CD4-positive, CD25-positive, alpha-beta regulatory T cell (primary cell): ENCODE measurements around the gene POLR2E. TPM values are rescaled to one million over a fixed set of nuclear protein-coding genes. Genes with fewer than 3 reads are reported as not detected.
A peak's percentile ranks its signal among the peaks of the same experiment; 100 is the strongest.

Source experiments
- ATAC-seq, 2 donors: fragments of 150-1000 bp; cut with Tn5 transposase; one replicate each; pipeline ENCODE4 v1.10.0; 2021; ENCODE audit warnings: low read depth in 2 of 2, moderate number of reproducible peaks in 2 of 2, moderate library complexity in 1 of 2
- DNase-seq, 3 donors: peaks; one replicate each; pipeline versions ENCODE4 v3.0.0 to v3.0.0-alpha.2; 2012 to 2022; ENCODE audit warnings: mixed read lengths in 1 of 3
- H3K27ac ChIP-seq: one replicate; pipeline ENCODE4 v1.7.0; 2013; ENCODE audit warnings: mild to moderate bottlenecking, low read length; ENCODE audit not compliant: insufficient read depth, poor library complexity, severe bottlenecking
- H3K27me3 ChIP-seq: one replicate; pipeline ENCODE4 v1.7.0; 2013; ENCODE audit warnings: low read length; ENCODE audit not compliant: control insufficient read depth, insufficient read depth
- H3K36me3 ChIP-seq: one replicate; pipeline ENCODE4 v1.7.0; 2013; ENCODE audit warnings: mild to moderate bottlenecking, low read length, moderate library complexity; ENCODE audit not compliant: control insufficient read depth, insufficient read depth
- H3K4me1 ChIP-seq: 2 replicates; pipeline ENCODE4 v1.7.0; 2013; ENCODE audit warnings: mild to moderate bottlenecking, low read length; ENCODE audit not compliant: insufficient read depth, control insufficient read depth, poor library complexity, severe bottlenecking
- H3K4me3 ChIP-seq: one replicate; pipeline ENCODE4 v1.7.0; 2013; ENCODE audit warnings: low read depth, mild to moderate bottlenecking, low read length, moderate library complexity
- H3K9me3 ChIP-seq, 2 experiments: 1 replicate in 1 of 2; 2 replicates in 1 of 2; pipeline ENCODE4 v1.7.0; 2013; ENCODE audit warnings: low read length in 2 of 2, mild to moderate bottlenecking in 1 of 2, moderate library complexity in 1 of 2; ENCODE audit not compliant: control insufficient read depth in 2 of 2
- H3K27ac Mint-ChIP-seq, 3 donors: one replicate each; pipeline ENCODE4 v1.8.0; 2020 to 2022; ENCODE audit warnings: mild to moderate bottlenecking in 3 of 3, mixed read lengths in 3 of 3, moderate library complexity in 2 of 3
- H3K27me3 Mint-ChIP-seq: one replicate; pipeline ENCODE4 v1.8.0; 2022; ENCODE audit warnings: mild to moderate bottlenecking, mixed read lengths
- H3K36me3 Mint-ChIP-seq: one replicate; pipeline ENCODE4 v1.8.0; 2020; ENCODE audit warnings: mixed read lengths
- H3K4me1 Mint-ChIP-seq, 4 donors: one replicate each; pipeline ENCODE4 v1.8.0; 2020 to 2022; ENCODE audit warnings: mixed read lengths in 4 of 4, mild to moderate bottlenecking in 1 of 4
- H3K4me3 Mint-ChIP-seq, 4 donors: one replicate each; pipeline ENCODE4 v1.8.0; 2020 to 2022; ENCODE audit warnings: mild to moderate bottlenecking in 4 of 4, mixed read lengths in 4 of 4, moderate library complexity in 3 of 4
- H3K9me3 Mint-ChIP-seq, 7 donors: one replicate each; pipeline ENCODE4 v1.8.0; 2020 to 2022; ENCODE audit warnings: mixed read lengths in 7 of 7, mild to moderate bottlenecking in 3 of 7, moderate library complexity in 2 of 7
- polyA plus RNA-seq, 4 donors: library from polyadenylated mRNA; unstranded; fragments of 300-500 nt; fragmentation: Illumina TruSeq; gene quantifications; one replicate each; pipeline ENCODE4 v1.2.3, GENCODE V29; 2021
- total RNA-seq: library from RNA; stranded (reverse); gene quantifications from one replicate; pipeline ENCODE4 v1.2.3, GENCODE V29; 2022

Gene POLR2E
- total and polyA plus RNA-seq, 5 donors from 2014 or later: 72.4 to 145 (median 125) TPM

DNA sequence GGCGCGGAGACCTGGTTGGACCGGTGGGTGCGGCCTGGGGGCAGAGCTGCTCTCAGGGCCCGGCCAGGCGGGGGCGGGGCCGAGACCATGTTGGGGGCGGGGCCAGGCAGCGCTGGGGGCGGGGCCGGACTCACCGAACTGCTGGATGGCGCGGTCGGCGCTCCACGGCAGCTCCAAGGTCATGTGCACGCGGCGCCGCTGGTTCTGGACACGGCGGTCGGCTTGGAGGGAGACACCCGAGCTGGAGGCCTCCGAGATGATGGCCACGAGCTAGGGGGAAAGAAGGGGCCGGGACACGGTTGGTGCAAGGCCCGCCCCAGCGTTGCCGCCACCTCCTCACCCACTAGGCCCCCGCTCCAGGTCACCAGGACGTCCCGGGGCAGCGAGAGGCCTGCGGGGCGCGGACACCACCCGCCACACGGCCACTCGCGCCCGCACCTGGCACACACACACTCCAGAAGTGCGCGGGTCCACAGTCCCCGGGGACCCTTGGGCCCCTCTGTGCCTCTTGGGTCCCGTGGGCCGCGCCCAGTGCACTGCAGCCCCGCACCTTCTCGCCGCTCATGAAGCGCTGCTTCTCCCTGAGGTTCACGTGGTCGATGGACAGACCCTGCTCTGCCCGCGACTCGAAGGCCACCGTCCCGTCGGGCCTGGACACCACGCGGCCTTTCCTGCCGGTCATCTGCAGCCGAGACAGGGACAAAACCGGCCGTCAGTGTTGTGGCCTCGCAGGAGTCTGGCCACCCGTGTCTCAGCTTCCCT, 17.3 kb upstream of the POLR2E start:
- DNase-seq (no peak), ATAC-seq (no peak)
- Histone ChIP-seq H3K27me3 (no peaks in the 10 kb centered on the region), H3K36me3 (peaks cover 29% of the 10 kb centered on the region), H3K4me3 (no peak overlapping the region), H3K27ac (peak overlapping the region; percentile 41), H3K4me1 (peaks cover 7% of the 10 kb centered on the region), H3K9me3 (no peaks in the 10 kb centered on the region)
- Mint-ChIP-seq H3K9me3 (peaks cover 0 to 2% (median 0%) of the 10 kb centered on the region in 7 donors), H3K4me3 (no peak overlapping the region), H3K4me1 (peaks cover 0 to 4% (median 0%) of the 10 kb centered on the region in 4 donors), H3K27ac (no peak overlapping the region), H3K27me3 (no peaks in the 10 kb centered on the region), H3K36me3 (no peaks in the 10 kb centered on the region)

DNA sequence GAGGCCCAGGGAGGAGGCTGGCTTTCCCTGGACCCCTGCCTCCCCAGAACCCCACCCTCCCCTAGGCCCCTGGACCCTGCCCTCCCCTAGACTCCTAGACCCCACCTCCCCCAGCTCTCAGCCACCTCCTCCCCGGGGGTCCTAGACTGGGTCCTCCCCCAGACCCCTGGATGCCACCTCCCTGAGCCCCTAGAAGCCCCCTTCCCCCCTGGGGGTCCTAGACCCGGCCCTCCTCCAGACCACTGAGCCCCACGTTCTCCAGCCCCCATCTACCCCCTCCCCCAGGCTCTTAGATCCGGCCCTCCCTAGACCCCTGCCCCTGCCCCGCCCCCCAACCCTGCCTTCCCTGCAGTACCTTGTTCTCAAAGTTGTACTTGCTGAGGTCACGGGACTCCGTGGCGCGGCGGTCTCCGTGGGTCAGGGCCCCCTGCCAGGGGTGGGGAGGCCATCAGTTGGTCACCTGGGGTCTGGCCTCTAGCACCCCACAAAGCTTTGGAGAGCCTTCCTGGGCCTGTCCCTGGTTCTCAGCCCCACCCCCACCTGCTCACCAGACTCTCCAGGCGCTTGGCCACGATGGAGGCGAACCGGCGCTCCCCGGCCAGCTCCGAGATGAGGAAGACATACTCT, 16.6 kb upstream of the POLR2E start:
- no peak for DNase-seq

DNA sequence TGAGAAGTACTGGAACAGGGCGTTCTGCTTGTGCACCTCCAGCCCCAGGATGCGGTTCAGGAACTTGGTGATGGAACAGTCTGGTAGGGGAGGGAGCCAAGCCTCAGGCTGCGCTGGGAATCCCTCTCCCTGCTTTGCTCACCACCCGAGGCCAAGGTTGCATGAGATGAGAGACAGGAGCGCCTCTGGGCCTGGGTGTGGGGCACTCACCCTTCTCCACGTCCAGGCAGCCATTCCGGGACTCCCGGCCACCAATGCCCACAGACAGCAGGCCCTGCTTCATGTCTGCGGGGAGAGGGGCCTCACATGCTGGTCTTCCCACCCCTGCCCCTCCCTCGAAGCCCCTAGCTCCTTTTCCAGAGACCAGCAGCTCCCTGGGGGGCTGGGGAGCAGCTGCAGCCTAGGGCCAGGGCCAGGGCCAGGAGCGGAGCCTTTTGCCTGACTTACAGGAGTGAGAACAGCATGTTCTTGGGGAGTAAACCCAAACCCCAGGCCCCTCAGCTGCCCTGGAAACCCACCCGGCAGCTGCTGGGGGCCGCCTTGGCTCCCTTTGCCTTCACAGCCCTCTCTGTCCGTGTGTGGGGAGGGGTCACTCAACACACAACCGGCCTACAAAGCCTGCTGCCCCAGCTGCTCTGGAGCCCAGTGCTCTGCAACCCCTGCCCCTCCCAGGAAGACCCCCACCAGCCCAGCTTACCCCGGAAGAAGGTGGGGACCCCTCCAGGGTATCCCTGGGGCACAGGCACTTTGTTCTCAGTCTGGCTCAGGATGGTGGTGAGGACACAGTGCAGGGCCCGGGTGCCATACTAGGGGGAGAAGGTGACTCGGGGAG, 15.8 kb upstream of the POLR2E start:
- Mint-ChIP-seq H3K27me3 (no peaks in the 10 kb centered on the region), H3K36me3 (no peaks in the 10 kb centered on the region), H3K9me3 (peaks cover 0 to 2% (median 0%) of the 10 kb centered on the region in 7 donors), H3K4me1 (peaks cover 0 to 12% (median 0%) of the 10 kb centered on the region in 4 donors), H3K4me3 (peak overlapping the region in 1 of 4 donors; percentile 63), H3K27ac (peak overlapping the region in 1 of 3 donors; percentile 71)
- no peaks in the 10 kb centered on the region for H3K27me3 ChIP-seq
- peaks cover 7% of the 10 kb centered on the region for H3K4me1 ChIP-seq
- ATAC-seq (no peak), DNase-seq (no peak)
- H3K36me3 ChIP-seq: peaks cover 21% of the 10 kb centered on the region
- peak overlapping the region; percentile 14 for H3K27ac ChIP-seq
- H3K4me3 ChIP-seq: no peak overlapping the region
- H3K9me3 ChIP-seq: no peaks in the 10 kb centered on the region

More for the DNA sequence above, 16.6 kb upstream of the POLR2E start:
- ATAC-seq: no peak
- no peaks in the 10 kb centered on the region for H3K9me3 ChIP-seq
- peaks cover 0 to 2% (median 0%) of the 10 kb centered on the region in 7 donors for H3K9me3 Mint-ChIP-seq
- no peaks in the 10 kb centered on the region for H3K36me3 Mint-ChIP-seq
- H3K4me3 ChIP-seq: no peak overlapping the region
- peaks cover 7% of the 10 kb centered on the region for H3K4me1 ChIP-seq
- no peaks in the 10 kb centered on the region for H3K27me3 Mint-ChIP-seq
- peak overlapping the region; percentile 14 for H3K27ac ChIP-seq
- no peaks in the 10 kb centered on the region for H3K27me3 ChIP-seq
- H3K27ac Mint-ChIP-seq: no peak overlapping the region
- H3K36me3 ChIP-seq: peaks cover 26% of the 10 kb centered on the region
- H3K4me1 Mint-ChIP-seq: peaks cover 0 to 6% (median 0%) of the 10 kb centered on the region in 4 donors
- no peak overlapping the region for H3K4me3 Mint-ChIP-seq

DNA sequence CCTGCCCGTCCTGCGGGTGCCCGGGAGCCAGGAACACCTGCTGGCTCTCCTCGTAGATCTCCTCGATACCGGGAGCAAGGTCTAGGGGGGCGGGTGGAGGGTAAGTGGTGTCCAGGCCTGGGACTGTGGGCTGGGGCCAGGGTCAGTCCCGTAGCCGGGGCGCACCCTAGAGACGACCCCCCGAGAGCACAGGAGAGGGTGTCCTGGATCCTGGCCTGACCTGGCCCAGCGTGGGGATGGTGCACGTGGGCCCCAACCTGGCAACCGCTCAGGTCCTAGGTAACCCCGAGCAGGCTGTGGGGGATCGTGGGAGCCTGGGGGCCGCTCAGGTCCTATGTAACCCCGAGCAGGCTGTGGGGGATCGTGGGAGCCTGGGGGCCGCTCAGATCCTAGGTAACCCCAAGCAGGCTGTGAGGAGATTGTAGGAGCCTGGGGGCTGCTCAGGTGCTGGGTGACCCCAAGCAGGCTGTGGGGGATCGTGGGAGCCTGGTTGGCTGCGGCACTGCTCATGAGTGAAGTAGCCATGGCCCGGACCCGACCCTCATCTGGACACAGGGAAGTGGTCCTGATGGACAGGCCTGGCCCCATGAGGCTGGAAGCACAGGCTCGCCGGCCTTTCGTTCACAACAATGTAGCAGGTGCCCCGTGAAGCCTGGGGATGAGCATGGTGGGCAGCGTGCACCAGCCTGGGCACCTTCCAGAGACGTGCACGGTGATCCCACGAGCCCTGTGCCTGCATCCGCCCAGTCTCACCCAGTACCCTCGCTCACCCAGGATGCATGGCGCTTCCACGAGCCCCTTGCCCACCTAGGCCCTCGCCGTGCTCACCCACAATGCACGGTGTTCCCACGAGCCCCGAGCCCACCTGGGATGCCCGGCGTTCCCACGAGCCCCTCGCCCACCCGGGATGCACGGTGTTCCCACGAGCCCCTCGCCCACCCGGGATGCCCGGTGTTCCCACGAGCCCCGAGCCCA, 14.8 kb upstream of the POLR2E start:
- no peak overlapping the region for H3K27ac ChIP-seq
- Mint-ChIP-seq H3K27ac (no peak overlapping the region), H3K9me3 (peaks cover 0 to 2% (median 0%) of the 10 kb centered on the region in 7 donors), H3K4me1 (peaks cover 0 to 17% (median 0%) of the 10 kb centered on the region in 4 donors), H3K4me3 (no peak overlapping the region), H3K36me3 (no peaks in the 10 kb centered on the region), H3K27me3 (no peaks in the 10 kb centered on the region)
- no peaks in the 10 kb centered on the region for H3K9me3 ChIP-seq
- peaks cover 15% of the 10 kb centered on the region for H3K4me1 ChIP-seq
- no peak for ATAC-seq
- no peak for DNase-seq
- peaks cover 19% of the 10 kb centered on the region for H3K36me3 ChIP-seq
- H3K4me3 ChIP-seq: no peak overlapping the region
- no peaks in the 10 kb centered on the region for H3K27me3 ChIP-seq

DNA sequence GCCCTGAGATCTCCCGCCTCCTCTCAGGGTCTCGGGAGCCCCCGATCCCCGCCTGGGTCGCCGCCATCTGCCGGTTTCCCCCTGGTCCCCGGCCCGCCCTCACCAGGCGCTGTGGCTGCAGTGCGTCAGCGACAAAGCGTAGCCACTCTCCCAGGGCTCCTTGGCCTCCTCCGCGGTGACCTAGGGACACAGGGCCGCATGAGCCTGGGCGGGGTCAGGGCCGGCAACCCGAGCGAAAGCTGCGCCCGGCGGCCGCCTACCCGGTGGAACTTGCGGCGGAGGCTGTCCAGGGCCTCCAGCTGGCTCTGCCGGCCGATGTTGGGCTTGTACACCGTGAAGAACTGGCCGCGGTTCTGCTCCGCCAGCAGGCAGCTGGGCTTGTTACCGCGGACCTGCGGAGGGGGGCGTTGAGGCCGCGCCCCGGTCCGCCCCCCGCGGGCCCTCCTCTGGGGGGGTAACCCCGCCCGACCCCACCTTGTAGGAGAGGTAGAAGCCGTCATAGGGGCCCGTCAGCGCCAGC, 13.9 kb upstream of the POLR2E start:
- Histone ChIP-seq H3K36me3 (peaks cover 16% of the 10 kb centered on the region), H3K9me3 (no peaks in the 10 kb centered on the region), H3K4me3 (no peak overlapping the region), H3K4me1 (peaks cover 18% of the 10 kb centered on the region), H3K27me3 (no peaks in the 10 kb centered on the region), H3K27ac (no peak overlapping the region)
- H3K36me3 Mint-ChIP-seq: no peaks in the 10 kb centered on the region
- H3K4me3 Mint-ChIP-seq: no peak overlapping the region
- H3K4me1 Mint-ChIP-seq: peaks cover 0 to 17% (median 0%) of the 10 kb centered on the region in 4 donors
- ATAC-seq (no peak), DNase-seq (no peak)
- H3K9me3 Mint-ChIP-seq: peaks cover 0 to 2% (median 0%) of the 10 kb centered on the region in 7 donors
- H3K27ac Mint-ChIP-seq: no peak overlapping the region
- H3K27me3 Mint-ChIP-seq: no peaks in the 10 kb centered on the region

DNA sequence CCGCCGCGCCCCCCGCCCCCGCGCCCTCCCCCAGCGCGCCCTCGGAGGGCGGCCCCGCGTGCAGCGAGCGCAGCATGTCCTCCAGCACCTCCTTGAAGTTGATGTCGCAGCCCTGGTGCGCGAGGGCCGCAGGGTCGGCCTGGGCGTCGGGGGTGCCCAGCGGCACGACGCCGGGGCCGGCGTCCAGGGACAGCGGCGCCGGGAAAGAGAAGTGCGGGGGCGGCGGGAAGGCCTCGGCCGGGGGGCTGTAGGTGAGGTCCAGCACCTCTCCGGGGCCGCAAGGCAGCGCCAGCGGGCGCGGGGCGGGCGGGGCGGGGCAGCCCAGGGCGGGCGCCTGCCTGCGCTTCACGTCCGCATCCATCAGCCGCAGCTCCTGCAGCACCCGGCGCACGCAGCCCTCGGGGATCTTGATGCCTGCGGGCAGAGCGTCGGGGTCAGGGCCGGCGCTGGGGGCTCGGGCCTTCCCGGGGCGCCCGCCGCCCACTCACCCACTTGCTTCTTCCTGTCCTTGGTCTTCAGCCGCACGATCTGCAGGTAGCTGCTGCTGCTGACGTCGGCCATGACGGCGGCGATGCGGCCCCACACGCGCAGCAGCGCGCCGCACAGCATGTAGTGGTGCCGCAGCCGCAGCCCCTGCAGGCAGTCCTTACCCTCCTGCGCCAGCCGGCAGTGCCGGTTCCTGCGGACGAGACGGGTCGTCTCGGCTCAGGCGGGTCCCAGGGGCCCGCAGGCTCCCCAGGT, 13.3 kb upstream of the POLR2E start:
- Mint-ChIP-seq H3K4me3 (no peak overlapping the region), H3K4me1 (peaks cover 0 to 18% (median 2%) of the 10 kb centered on the region in 4 donors), H3K27me3 (no peaks in the 10 kb centered on the region), H3K36me3 (no peaks in the 10 kb centered on the region), H3K27ac (no peak overlapping the region), H3K9me3 (peaks cover 0 to 2% (median 0%) of the 10 kb centered on the region in 7 donors)
- Histone ChIP-seq H3K36me3 (peaks cover 12% of the 10 kb centered on the region), H3K4me3 (no peak overlapping the region), H3K9me3 (no peaks in the 10 kb centered on the region), H3K27me3 (no peaks in the 10 kb centered on the region), H3K4me1 (peaks cover 14% of the 10 kb centered on the region), H3K27ac (no peak overlapping the region)
- ATAC-seq (no peak), DNase-seq (no peak)
